Peyer's patch (tissue), 4 donors: ENCODE data around the gene TMEM45A.

Experiments
- POLR2A ChIP-seq, 2 donors: fragments of 450-650 bp; IDR thresholded peaks; one replicate each; pipeline ENCODE4 v1.5.1; 2017; ENCODE audit warnings: antibody characterized with exemption in 2 of 2, mild to moderate bottlenecking in 2 of 2, moderate library complexity in 2 of 2
- TF ChIP-seq, protein P1 (sequence below), 6 experiments: fragments of 450-650 bp in 4 of 6; fragments of 200-600 bp in 2 of 6; sonication (generic) in 1 of 6; IDR thresholded peaks; one replicate each; pipeline ENCODE4 v1.5.1; 2017 to 2019; ENCODE audit warnings: antibody characterized with exemption in 6 of 6, mild to moderate bottlenecking in 3 of 6, moderate library complexity in 1 of 6

GRCh38 chr3:100563228-100563627 lies 70.8 kb downstream of the TMEM45A start:
- TF ChIP-seq, protein P1, sequence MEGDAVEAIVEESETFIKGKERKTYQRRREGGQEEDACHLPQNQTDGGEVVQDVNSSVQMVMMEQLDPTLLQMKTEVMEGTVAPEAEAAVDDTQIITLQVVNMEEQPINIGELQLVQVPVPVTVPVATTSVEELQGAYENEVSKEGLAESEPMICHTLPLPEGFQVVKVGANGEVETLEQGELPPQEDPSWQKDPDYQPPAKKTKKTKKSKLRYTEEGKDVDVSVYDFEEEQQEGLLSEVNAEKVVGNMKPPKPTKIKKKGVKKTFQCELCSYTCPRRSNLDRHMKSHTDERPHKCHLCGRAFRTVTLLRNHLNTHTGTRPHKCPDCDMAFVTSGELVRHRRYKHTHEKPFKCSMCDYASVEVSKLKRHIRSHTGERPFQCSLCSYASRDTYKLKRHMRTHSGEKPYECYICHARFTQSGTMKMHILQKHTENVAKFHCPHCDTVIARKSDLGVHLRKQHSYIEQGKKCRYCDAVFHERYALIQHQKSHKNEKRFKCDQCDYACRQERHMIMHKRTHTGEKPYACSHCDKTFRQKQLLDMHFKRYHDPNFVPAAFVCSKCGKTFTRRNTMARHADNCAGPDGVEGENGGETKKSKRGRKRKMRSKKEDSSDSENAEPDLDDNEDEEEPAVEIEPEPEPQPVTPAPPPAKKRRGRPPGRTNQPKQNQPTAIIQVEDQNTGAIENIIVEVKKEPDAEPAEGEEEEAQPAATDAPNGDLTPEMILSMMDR (IDR thresholded peaks at IDR 0.05): no peak
- no peak for TF ChIP-seq POLR2A (IDR thresholded peaks at IDR 0.05)
